Fibroblast of upper back skin (primary cell): ENCODE results near the gene DTD1.
"Not testable (repeated sequence)": the region's sequence is repeated elsewhere in the genome, so short reads cannot be mapped to it uniquely, and the experiment has no call there.

Source experiments
- DNase-seq: peaks from one replicate; pipeline ENCODE4 v3.0.0-alpha.2; 2013

The DTD1 gene

DNA sequence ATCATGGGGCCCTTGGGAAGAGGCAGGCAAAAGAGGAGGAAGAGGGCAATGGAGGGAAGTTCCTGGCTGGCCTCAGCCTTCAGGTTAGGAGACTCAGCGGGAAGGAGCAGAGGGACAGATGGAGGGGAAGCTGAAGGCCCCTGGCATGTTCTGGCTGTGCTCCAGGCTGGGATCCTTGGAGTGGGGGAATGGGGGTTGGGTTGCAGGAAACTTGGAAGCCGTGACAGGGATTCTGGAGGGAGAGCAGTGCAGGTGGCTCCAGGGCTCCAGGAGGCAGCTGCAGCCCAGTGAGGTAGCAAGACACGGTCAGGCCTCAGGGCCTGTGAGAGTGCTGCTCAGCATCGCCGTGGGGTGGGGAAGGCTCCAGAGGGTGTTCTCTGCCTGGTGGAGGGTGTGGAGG, 161.1 kb downstream of the DTD1 start:
- DNase-seq, result no peak

DNA sequence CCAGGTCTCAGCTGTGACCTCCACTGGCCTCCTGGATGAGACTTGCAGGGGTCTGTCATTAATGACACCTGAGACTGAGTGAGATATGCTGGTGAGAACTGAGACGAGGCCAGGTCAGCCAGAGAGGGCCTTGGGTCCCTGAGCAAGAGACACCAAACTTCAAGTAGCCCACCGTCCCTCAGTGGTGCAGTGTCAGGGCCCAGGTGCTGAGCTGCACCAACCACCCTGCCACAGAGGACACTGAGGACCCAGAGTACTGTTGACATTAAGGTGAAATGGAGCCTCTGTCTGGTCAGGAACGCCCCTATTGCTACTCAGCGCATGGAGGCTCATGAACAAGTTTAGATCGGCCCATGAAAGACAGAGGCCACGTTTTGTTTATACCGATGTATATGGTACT, 161.7 kb downstream of the DTD1 start:
- no peak for DNase-seq

DNA sequence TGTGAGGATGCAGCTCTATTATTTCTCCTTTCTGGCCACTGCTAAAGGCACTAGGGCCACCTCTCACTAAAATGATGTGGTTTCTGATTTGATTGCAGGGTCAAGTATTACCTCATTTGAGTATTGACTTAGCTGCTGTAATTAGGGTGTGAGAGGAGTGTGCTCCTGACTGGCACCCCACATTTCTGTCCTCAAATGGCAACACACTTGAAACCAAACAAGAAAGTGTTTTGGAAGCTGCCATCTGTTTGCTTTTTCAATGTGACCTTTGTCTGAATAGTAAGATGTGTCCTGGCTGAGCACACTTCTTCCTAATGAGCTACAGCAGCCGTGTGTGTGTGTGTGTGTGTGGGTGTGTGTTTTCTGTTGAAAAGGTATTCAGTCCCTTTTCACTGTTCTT, 162.9 kb downstream of the DTD1 start:
- no peak for DNase-seq

DNA sequence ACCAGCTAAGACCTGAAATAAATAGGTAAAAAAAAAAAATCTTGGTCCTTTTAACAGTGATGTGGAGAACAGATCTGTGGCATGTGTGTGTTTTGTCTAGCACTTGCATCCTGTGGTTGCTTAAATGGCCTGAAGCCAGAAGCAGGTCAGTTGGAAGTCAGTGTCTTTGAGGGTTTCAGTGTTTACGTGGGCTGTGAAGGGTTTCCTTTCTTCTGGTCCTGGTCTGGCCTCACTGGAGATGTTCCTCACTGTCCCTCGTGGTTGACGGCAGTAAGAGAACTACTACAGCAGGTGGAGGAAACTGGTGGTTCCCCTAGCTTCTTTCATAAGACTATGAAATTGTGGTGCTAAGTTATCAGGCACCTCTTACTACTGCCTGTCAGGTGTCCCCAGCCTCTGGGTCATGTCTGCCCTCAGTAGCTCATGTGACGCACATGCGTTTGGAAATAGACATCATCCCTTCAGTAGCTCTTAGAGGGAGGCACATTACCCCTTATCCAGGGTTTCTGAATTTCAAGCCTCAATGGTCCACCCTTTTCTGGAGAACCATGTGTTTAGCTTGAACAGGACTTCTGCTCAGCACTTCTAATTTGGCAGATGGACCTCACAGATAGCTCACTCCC, 166.3 kb downstream of the DTD1 start:
- DNase-seq, result no peak

DNA sequence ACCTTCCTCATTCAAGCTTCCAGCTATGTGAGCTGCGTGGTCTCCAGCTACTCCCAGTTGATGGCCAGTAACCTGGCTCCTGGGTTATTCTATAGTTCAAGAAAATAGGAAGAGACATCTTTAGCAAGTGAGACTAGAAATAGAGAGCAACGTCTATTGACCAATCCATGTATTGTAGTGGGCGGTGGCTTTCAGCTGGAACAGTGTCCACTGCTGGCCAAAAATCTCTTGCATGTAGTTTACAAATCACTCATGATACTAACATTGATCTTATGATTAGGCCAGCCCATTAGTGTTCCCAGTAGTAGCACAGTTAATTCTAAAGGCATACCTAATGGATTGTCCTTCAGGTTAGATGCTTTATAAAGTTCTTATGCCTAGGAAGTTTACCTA, 166.8 kb downstream of the DTD1 start:
- no peak for DNase-seq

DNA sequence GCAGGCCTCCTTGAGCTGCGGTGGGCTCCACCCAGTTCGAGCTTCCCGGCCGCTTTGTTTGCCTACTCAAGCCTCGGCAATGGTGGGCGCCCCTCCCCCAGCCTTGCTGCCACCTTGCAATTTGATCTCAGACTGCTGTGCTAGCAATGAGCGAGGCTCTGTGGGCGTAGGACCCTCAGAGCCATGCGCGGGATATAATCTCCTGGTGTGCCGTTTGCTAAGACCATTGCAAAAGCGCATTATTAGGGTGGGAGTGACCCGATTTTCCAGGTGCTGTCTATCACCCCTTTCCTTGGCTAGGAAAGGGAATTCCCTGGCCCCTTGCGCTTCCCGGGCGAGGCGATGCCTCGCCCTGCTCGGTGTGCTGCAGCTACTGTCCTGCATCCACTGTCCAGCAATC, 173.0 kb downstream of the DTD1 start:
- DNase-seq, result not testable (repeated sequence)

DNA sequence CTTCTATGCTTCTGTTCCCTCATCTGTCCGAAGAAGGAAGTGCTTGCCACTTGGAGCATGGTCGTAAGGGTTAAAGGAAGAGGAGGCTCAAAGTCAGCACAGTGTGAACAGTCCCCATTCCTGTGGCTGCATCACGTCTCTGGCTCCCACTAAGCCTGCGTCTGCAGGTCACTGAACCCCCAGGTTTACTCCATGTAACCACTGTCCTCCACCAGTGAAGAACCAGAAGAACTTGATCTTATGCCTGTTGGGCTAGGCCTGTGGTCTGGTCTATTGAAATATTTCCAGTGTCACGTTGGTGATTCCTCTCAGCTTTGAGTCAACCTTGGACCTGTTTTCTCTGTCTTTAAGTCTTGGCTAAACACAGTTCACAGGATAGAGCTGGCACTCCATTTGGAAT, 179.8 kb downstream of the DTD1 start:
- DNase-seq, result no peak

DNA sequence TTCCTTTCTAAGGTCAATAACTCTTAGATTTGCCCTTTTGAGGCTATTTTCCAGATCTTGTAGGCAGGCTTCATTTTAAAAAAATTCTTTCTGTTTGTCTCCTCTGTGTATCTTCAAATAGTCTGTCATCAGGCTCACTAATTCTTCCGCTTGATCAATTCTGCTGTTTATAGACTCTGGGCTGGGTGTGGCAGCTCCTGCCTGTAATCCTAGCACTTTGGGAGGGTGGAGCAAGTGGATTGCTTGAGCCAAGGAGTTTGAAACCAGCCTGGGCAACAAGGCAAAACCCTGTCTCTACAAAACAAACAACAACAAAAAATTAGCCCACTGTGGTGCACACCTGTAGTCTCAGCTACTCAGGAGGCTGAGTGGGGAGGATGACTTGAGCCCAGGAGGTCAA, 185.7 kb downstream of the DTD1 start:
- no peak for DNase-seq

DNA sequence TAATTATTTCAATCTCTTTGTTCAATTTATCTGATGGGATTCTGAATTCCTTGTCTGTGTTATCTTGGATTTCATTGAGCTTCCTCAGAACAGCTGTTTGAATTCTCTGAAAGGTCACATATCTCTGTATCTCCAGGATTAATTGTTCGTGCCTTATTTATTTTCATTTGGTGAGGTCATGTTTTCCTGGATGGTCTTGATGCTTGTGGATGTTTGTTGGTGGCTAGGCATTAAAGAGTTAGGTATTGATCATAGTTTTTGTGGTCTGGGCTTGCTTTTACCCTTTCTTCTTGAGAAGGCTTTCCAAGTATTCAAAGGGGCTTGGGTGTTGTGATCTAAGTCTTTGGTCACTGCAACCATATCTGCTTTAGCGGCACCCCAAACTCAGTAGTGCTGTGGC, 186.4 kb downstream of the DTD1 start:
- no peak for DNase-seq

DNA sequence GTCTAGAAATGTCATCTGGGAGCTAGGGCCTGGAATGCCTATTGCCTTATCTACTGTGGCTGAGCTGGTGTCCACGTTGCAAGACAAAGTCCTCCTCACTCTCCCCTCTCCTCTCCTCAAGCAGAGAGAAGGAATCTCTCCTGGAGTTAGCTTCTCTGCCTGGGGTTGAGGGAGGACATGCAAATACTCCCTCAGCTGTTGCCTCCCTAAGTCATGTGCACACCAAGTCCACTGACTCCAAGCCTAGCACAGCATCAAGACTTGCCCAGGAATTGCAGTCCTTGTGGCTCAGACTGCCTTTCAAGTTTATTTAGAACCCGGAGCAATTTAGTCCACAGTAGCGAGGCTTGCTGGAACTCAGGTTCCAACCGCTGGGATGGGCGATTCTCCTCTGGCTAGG, 187.8 kb downstream of the DTD1 start:
- DNase-seq, result no peak

DNA sequence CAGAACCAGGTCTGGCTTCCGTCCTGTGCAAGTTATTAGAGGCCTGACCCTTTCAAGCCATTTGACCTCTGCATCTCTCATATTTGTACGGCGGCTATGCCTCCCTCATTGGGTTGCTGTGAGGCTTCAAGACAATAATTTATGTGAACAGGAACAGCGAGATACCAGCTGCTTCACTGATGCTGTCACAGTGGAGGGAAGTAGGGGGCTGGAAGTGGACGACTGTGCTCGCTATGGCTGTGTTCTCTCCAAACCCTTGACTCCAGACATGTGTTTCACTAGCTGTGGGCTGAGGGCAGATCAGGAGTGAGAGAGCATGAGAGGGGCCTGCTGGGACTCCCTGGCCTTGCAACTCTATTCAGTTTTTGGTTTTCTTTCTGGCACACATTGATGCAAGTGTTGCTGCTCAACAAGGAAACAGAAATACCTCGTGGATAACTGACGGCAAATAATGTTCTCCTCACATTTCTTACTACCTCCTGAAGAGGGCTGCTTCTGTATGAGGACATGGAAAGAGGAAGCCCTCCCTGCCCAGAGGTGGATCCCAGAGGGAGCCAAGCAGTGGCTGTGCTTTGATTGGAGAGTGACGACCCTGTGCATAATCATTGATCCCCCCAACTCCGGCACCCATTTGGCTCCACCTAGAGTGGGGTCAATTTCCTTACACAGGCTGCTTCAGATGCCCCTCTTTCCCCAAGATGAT, 191.0 kb downstream of the DTD1 start:
- DNase-seq, result no peak

DNA sequence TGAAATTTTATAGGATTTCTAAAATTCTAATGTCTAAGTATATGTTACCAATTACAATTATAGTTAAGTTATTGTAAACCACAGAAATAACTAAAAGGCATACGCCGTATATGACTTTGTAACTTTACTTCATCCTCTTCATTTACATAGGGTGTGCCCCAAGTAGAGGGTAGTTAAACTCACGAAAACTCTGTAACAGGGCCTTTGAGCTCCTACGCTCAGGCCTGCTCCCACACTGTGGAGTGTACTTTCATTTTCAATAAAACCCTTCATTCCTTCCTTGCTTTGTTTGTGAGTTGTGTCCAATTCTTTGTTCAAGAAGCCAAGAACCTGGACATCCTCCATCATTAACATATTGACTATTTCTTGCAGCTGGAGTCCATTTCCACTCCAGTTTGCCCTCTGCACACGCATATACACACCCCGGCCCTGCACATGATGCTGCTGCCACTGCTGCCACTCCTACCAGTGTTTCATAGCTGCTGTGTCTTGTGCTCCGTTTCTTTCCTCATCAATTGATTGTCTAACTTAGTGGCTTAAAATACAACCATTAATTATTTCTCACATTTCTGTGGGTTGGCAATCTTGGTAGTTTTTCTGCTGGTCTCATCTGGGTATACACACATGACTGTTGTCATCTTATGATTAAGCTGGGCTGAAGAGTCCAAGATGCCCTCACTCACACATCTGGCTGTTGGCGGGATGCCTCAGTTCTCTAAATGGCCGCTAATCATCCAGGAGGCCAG, 192.7 kb downstream of the DTD1 start:
- no peak for DNase-seq

DNA sequence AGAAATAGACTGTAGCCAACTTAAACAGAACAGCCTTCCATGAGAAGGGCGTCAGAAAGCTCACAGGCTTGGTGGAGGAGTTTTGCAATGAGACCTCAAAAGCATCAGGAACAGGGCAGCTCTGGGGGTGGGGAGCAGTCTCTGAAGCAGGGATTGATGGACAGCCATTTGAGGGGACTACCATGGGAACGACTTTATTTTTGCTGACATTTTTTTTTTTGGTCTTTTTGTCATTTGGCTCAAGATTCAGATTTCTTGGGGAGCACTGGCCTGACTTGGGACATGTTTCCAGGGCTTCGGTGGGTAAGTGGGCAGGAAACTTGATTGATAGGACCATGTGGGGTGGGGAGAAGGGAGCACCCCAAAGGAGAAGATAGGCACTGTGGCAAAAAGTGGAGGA, 193.7 kb downstream of the DTD1 start:
- DNase-seq, result no peak

DNA sequence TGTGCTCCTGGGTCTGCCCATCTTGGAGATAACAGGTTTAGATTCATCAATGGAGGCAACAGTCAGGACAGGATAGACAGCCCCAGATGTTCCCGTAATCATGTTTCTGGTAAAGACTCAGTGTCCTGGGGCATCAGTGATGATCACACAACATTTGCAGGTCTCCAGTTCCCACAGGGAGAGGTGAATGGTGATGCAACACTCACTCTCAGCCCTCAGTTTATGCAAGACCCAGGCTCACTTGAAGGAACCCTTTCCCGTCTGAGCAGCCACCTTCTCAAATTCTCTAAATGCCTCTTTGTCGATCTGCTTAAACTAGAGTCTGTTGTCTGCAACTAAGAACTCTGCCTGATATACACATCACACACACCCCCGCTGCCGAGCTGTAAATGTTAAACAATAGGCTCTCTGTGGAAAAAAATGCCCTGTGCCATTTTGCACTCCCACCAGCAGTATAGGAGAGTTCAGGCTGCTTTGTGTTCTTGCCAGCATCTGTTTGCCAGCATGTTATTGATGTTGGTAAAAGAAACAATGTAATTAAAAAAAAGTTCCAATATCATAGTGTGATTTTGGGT, 195.6 kb downstream of the DTD1 start:
- DNase-seq, result no peak

DNA sequence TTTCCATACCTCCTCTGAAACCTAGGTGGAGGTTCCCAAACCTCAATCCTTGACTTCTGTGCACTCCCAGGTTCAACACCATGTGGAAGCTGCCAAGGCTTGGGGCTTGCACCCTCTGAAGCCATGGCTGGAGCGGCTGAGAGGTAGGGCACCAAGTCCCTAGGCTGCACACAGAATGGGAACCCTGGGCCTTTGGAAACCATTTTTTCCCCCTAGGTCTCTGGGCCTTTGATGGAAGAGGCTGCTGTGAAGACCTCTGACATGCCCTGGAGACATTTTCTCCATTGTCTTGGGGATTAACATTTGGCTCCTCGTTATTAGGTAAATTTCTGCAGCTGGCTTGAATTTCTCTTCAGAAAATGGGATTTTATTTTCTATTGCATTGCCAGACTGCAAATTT, 199.2 kb downstream of the DTD1 start:
- not testable (repeated sequence) for DNase-seq

DNA sequence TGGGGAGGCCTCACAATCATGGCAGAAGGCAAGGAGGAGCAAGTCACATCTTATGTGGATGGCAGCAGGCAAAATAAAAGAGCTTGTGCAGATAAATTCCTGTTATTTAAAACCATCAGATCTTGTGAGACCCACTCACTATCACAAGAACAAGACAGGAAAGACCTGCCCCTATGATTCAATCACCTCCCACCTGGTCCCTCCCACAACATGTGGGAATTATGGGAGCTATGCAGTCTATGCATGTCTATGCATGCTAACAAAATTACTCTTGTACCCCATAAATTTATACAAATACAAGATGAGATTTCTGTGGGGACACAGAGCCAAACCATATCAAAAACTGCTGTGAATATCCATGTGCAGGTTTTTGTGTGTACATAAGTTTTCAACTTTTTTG, 200.2 kb downstream of the DTD1 start:
- no peak for DNase-seq

DNA sequence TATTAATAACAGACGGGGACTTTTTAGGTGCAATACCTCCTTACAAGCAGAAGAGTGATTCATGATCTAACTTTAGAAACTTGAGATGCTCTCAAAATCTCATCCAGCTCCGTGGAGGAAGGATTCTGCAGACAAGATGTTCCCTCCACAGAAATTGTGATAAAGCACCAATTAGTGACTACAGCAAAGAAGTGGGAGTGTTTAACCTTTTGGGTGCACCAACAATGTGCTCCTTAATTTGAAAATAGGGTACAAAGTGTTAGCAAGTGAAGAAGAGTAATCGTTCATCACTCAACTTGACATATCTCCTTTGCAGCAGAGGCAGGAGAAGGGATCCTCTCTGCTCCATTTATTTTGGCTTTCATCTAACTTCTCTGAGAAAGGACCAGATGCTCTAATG, 202.9 kb downstream of the DTD1 start:
- no peak for DNase-seq

DNA sequence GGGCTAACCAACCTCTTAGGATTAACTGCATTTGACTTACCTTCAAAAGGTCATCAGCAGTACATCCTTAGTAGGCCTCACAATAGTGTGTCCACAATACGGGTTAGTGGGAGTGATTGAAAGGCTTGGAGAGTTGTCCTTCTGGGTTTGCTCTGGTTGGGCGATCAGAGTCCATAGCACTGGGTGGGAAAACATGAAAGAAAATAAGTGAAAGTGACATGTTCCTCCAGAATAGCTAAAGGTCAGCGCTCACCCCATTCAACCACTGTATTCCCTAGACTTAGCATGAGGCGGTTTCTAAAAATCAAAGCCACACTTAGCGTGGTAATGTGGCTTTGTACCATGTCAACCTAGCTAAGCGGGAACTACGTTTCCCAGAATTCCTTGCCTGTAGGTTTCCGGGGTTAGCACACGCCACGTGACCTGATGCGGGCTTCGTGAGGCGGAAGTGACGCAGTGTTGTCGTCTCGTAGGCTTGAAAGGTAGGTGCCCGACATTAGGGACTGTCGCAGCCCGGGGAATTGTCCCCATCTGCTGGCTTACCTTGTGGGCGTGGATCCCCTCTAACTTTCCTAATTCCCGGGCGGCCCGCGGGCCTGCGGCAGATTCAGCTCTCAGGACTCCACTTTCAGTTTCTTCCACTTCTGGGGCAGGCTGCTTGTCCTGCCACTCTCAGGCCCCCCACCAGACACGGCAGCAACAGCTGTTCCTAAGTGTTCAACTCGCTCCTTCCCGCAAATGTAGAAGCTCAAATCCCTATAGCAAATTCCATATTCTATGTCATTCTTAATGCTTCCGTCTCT, 206.0 kb downstream of the DTD1 start:
- peak; percentile 86 for DNase-seq

DNA sequence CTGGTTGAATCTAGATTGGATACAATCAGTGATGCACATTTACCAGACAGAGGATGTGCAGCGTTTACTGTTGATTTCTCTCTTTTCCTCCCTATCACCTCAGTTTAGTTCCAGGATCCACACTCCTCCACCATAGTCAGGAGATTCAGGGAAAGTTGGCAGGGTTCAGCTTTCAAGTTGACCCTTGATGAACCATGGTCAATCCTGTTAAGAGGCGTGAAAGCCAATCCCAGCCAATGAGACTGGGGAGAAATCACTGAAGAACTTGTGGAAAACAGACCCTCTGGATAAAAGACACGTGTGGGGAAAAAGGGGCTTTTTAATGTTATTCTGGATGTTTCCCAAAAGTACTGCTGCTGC, 206.6 kb downstream of the DTD1 start:
- no peak for DNase-seq

DNA sequence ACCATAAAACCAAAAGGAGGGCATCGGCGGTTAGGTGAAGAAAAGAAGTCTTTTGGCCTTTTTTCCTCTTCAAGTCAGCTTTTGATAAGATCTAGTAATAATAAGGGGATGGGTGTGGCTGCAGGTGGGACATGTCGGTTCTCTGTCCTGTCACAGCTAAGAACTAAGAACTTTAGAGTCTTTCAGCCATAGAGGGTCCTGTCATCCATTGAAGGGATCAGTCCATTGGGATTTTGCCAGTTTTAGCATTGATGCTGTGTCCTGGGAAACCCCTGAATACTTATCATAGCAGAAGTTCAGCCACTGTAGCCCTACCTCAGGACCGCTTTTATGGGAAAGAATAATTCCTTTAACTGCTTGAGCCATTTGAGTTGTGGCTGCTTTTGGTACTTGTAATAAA, 207.5 kb downstream of the DTD1 start:
- DNase-seq, result no peak

DNA sequence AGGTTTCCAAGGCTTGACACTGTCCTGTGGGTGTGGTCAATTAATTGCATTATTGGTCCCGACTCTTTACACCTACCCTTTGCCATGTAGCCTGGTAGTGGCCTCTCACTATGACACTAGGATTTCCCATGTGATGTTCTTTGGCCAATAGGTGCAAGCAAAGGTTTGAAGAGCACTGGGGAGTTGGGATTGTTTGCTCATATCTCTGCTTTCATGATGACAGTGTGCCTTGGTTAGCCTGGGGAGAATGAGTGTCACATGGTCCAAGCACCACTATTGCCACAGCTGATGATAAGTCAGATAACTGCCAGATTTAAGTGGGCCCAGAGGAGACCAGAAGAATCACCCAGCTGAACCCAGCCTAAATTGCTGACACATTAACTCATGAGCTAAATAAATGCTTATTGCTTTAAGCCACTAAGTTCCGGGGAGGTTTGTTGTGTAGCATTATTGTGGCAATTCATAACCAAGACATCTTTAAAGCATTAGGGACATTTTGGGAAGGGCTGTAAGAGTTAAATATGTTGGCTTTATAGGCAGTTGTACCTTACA, 208.5 kb downstream of the DTD1 start:
- DNase-seq, result no peak

DNA sequence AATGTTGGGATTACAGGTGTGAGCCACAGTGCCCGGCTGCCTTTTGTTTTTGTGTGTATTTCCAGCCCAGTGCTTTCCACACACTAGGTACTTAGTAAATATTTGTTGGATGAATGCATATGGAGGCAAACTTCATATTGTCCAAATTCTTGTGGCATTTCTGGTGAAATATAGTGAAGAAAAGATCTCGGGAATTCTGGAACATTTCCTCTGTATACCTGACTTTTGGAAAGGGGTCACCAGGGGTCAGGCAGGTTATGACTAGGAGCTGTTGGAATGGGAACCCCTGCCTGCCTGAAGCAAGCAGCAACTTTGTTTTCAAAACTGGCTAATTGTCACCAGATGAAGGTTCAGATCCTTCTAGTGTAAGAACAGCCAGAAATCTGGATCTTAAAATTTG, 213.7 kb downstream of the DTD1 start:
- DNase-seq, result no peak
